ENCODE results near the gene FMC1.
A peak's percentile ranks its signal among the peaks of the same experiment; 100 is the strongest.

The FMC1 gene

GRCh38 chr7:139360948-139361307, 19.8 kb downstream of the FMC1 start:
- no peak overlapping the region for H3K18ac ChIP-seq (ENCODE audit: low read depth in 1 of 2, low read length in 2 of 2)
- no peak for DNase-seq
- peak overlapping the region in 1 of 2 experiments; percentile 41 for H3K4ac ChIP-seq (ENCODE audit: low read depth in 1 of 2, low read length in 2 of 2)
- H3K4me1 ChIP-seq (ENCODE audit: control insufficient read depth, insufficient read depth, low read depth, low read length) = peaks cover 3% of the 10 kb centered on the region
- H3K23ac ChIP-seq (ENCODE audit: low read length in 2 of 2) = no peak overlapping the region
- no peak overlapping the region for H3K14ac ChIP-seq (ENCODE audit: low read length in 2 of 2)
- H4K8ac ChIP-seq (ENCODE audit: low read length) = no peak overlapping the region
- H3K36me3 ChIP-seq (ENCODE audit: control insufficient read depth in 1 of 2, insufficient read depth in 2 of 2, low read depth in 1 of 2, low read length in 2 of 2) = peaks cover 3 to 24% of the 10 kb centered on the region in 2 experiments
- no peak overlapping the region for H2BK15ac ChIP-seq (ENCODE audit: low read depth, poor library complexity, severe bottlenecking)
- no peak overlapping the region for H2BK12ac ChIP-seq (ENCODE audit: low read length in 2 of 2)
- H3K79me1 ChIP-seq (replicated peaks; ENCODE audit: low read length, poor library complexity, severe bottlenecking) = peaks cover 2% of the 10 kb centered on the region
- H3K4me2 ChIP-seq (ENCODE audit: low read length, poor library complexity, severe bottlenecking) = peak overlapping the region; percentile 59
- H2BK120ac ChIP-seq (ENCODE audit: low read depth, low read length) = no peak overlapping the region
- H4K91ac ChIP-seq (ENCODE audit: low read length) = no peak overlapping the region
- H3K27me3 ChIP-seq (ENCODE audit: control insufficient read depth in 1 of 2, insufficient read depth in 1 of 2, low read length in 2 of 2) = no peaks in the 10 kb centered on the region
- H3K27ac ChIP-seq (ENCODE audit: low read length, poor library complexity, severe bottlenecking) = peak overlapping the region; percentile 87
- no peak overlapping the region for H2AK5ac ChIP-seq (ENCODE audit: low read length, severe bottlenecking)
- no peak overlapping the region for H2BK5ac ChIP-seq (ENCODE audit: low read depth, low read length, poor library complexity, severe bottlenecking)
- H3K4me3 ChIP-seq (ENCODE audit: insufficient read depth in 1 of 2, low read depth in 1 of 2, low read length in 2 of 2) = peak overlapping the region; percentile 98 to 100
- H2AFZ ChIP-seq (ENCODE audit: low read depth, low read length) = no peak overlapping the region
- H3K9me3 ChIP-seq (ENCODE audit: control insufficient read depth, low read length) = no peaks in the 10 kb centered on the region
- WGBS = 0% methylated on average over 2 of the region's 2 CpGs
- peak overlapping the region; percentile 98 for H3K9ac ChIP-seq (ENCODE audit: low read length)

DNA sequence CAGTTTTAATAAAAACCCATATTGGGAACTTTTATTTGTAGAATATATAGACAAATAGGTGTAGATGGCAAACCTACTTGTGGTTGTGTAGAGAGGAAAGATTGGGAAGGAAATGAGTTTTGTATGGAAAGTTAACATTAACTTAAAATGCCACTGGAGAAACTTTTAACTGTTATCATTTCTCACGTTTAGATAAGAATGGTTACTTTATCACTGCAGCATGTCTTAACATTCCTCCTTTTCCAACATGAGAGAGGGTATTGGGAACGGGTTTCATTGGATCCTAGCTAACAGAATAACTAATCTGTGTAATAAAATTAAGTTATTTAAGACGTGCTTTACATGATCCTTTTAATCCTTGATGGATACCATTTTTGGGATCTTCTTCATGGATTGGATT, 20.4 kb downstream of the FMC1 start:
- peak overlapping the region; percentile 98 for H3K9ac ChIP-seq (ENCODE audit: low read length)
- H2BK15ac ChIP-seq (ENCODE audit: low read depth, poor library complexity, severe bottlenecking) = no peak overlapping the region
- no peak for DNase-seq
- no peak overlapping the region for H3K23ac ChIP-seq (ENCODE audit: low read length in 2 of 2)
- H4K8ac ChIP-seq (ENCODE audit: low read length) = no peak overlapping the region
- H3K79me1 ChIP-seq (replicated peaks; ENCODE audit: low read length, poor library complexity, severe bottlenecking) = peaks cover 2% of the 10 kb centered on the region
- no peak overlapping the region for H3K4me2 ChIP-seq (ENCODE audit: low read length, poor library complexity, severe bottlenecking)
- no peak overlapping the region for H4K91ac ChIP-seq (ENCODE audit: low read length)
- H3K36me3 ChIP-seq (ENCODE audit: control insufficient read depth in 1 of 2, insufficient read depth in 2 of 2, low read depth in 1 of 2, low read length in 2 of 2) = peaks cover 3 to 30% of the 10 kb centered on the region in 2 experiments
- H2BK5ac ChIP-seq (ENCODE audit: low read depth, low read length, poor library complexity, severe bottlenecking) = no peak overlapping the region
- H2AK5ac ChIP-seq (ENCODE audit: low read length, severe bottlenecking) = no peak overlapping the region
- 25% methylated on average over 1 of the region's 3 CpGs for WGBS
- no peak overlapping the region for H3K18ac ChIP-seq (ENCODE audit: low read depth in 1 of 2, low read length in 2 of 2)
- no peaks in the 10 kb centered on the region for H3K9me3 ChIP-seq (ENCODE audit: control insufficient read depth, low read length)
- H3K27me3 ChIP-seq (ENCODE audit: control insufficient read depth in 1 of 2, insufficient read depth in 1 of 2, low read length in 2 of 2) = no peaks in the 10 kb centered on the region
- peak overlapping the region in 1 of 2 experiments; percentile 98 for H3K4me3 ChIP-seq (ENCODE audit: insufficient read depth in 1 of 2, low read depth in 1 of 2, low read length in 2 of 2)
- no peak overlapping the region for H3K4ac ChIP-seq (ENCODE audit: low read depth in 1 of 2, low read length in 2 of 2)
- no peak overlapping the region for H3K27ac ChIP-seq (ENCODE audit: low read length, poor library complexity, severe bottlenecking)
- no peak overlapping the region for H3K14ac ChIP-seq (ENCODE audit: low read length in 2 of 2)
- no peak overlapping the region for H2BK120ac ChIP-seq (ENCODE audit: low read depth, low read length)
- H2AFZ ChIP-seq (ENCODE audit: low read depth, low read length) = no peak overlapping the region
- H3K4me1 ChIP-seq (ENCODE audit: control insufficient read depth, insufficient read depth, low read depth, low read length) = peaks cover 3% of the 10 kb centered on the region
- H2BK12ac ChIP-seq (ENCODE audit: low read length in 2 of 2) = no peak overlapping the region

DNA sequence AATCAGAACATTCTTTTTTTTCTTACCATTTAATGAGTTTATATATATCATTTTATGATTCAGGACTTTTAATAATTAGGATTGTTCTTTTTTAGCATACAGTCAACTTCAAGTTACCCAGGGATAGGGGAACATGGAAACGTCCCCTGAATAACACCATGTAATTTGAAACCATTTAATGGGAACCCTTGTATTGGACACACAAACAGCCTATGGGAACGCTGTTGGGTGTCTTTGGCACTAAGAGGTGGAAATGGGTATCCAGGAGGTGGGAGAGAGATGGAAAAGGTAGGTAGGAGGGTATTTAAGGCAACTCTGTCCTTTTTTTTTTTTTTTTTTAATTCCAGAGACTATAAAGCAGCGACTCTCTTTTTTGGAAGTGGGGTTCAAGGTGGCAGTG, 21.2 kb downstream of the FMC1 start:
- H4K91ac ChIP-seq (ENCODE audit: low read length) = no peak overlapping the region
- no peak overlapping the region for H3K4me2 ChIP-seq (ENCODE audit: low read length, poor library complexity, severe bottlenecking)
- H3K9ac ChIP-seq (ENCODE audit: low read length) = peak overlapping the region; percentile 98
- H2AFZ ChIP-seq (ENCODE audit: low read depth, low read length) = no peak overlapping the region
- 73% methylated on average over 2 of the region's 3 CpGs for WGBS
- no peak overlapping the region for H3K18ac ChIP-seq (ENCODE audit: low read depth in 1 of 2, low read length in 2 of 2)
- peaks cover 3 to 33% of the 10 kb centered on the region in 2 experiments for H3K36me3 ChIP-seq (ENCODE audit: control insufficient read depth in 1 of 2, insufficient read depth in 2 of 2, low read depth in 1 of 2, low read length in 2 of 2)
- H3K23ac ChIP-seq (ENCODE audit: low read length in 2 of 2) = no peak overlapping the region
- no peaks in the 10 kb centered on the region for H3K27me3 ChIP-seq (ENCODE audit: control insufficient read depth in 1 of 2, insufficient read depth in 1 of 2, low read length in 2 of 2)
- no peak overlapping the region for H3K27ac ChIP-seq (ENCODE audit: low read length, poor library complexity, severe bottlenecking)
- peaks cover 2% of the 10 kb centered on the region for H3K79me1 ChIP-seq (replicated peaks; ENCODE audit: low read length, poor library complexity, severe bottlenecking)
- no peaks in the 10 kb centered on the region for H3K9me3 ChIP-seq (ENCODE audit: control insufficient read depth, low read length)
- no peak overlapping the region for H3K14ac ChIP-seq (ENCODE audit: low read length in 2 of 2)
- H2BK15ac ChIP-seq (ENCODE audit: low read depth, poor library complexity, severe bottlenecking) = no peak overlapping the region
- H2BK120ac ChIP-seq (ENCODE audit: low read depth, low read length) = no peak overlapping the region
- H3K4me3 ChIP-seq (ENCODE audit: insufficient read depth in 1 of 2, low read depth in 1 of 2, low read length in 2 of 2) = peak overlapping the region in 1 of 2 experiments; percentile 98
- DNase-seq = no peak
- no peak overlapping the region for H2AK5ac ChIP-seq (ENCODE audit: low read length, severe bottlenecking)
- no peak overlapping the region for H3K4ac ChIP-seq (ENCODE audit: low read depth in 1 of 2, low read length in 2 of 2)
- H2BK12ac ChIP-seq (ENCODE audit: low read length in 2 of 2) = no peak overlapping the region
- peaks cover 3% of the 10 kb centered on the region for H3K4me1 ChIP-seq (ENCODE audit: control insufficient read depth, insufficient read depth, low read depth, low read length)
- no peak overlapping the region for H2BK5ac ChIP-seq (ENCODE audit: low read depth, low read length, poor library complexity, severe bottlenecking)
- H4K8ac ChIP-seq (ENCODE audit: low read length) = no peak overlapping the region

GRCh38 chr7:139362981-139363380, 21.8 kb downstream of the FMC1 start:
- H2BK120ac ChIP-seq (ENCODE audit: low read depth, low read length) = no peak overlapping the region
- H3K27ac ChIP-seq (ENCODE audit: low read length, poor library complexity, severe bottlenecking) = no peak overlapping the region
- peaks cover 3 to 38% of the 10 kb centered on the region in 2 experiments for H3K36me3 ChIP-seq (ENCODE audit: control insufficient read depth in 1 of 2, insufficient read depth in 2 of 2, low read depth in 1 of 2, low read length in 2 of 2)
- H4K8ac ChIP-seq (ENCODE audit: low read length) = no peak overlapping the region
- H3K4ac ChIP-seq (ENCODE audit: low read depth in 1 of 2, low read length in 2 of 2) = no peak overlapping the region
- no peak overlapping the region for H3K18ac ChIP-seq (ENCODE audit: low read depth in 1 of 2, low read length in 2 of 2)
- H2BK12ac ChIP-seq (ENCODE audit: low read length in 2 of 2) = no peak overlapping the region
- H2BK5ac ChIP-seq (ENCODE audit: low read depth, low read length, poor library complexity, severe bottlenecking) = no peak overlapping the region
- H3K79me1 ChIP-seq (replicated peaks; ENCODE audit: low read length, poor library complexity, severe bottlenecking) = no peaks in the 10 kb centered on the region
- no peaks in the 10 kb centered on the region for H3K27me3 ChIP-seq (ENCODE audit: control insufficient read depth in 1 of 2, insufficient read depth in 1 of 2, low read length in 2 of 2)
- H2AK5ac ChIP-seq (ENCODE audit: low read length, severe bottlenecking) = no peak overlapping the region
- no peak overlapping the region for H2BK15ac ChIP-seq (ENCODE audit: low read depth, poor library complexity, severe bottlenecking)
- WGBS = 96% methylated on average over 4 of the region's 6 CpGs
- peak overlapping the region in 1 of 2 experiments; percentile 38 for H3K4me3 ChIP-seq (ENCODE audit: insufficient read depth in 1 of 2, low read depth in 1 of 2, low read length in 2 of 2)
- H4K91ac ChIP-seq (ENCODE audit: low read length) = no peak overlapping the region
- H3K23ac ChIP-seq (ENCODE audit: low read length in 2 of 2) = no peak overlapping the region
- peaks cover 3% of the 10 kb centered on the region for H3K4me1 ChIP-seq (ENCODE audit: control insufficient read depth, insufficient read depth, low read depth, low read length)
- no peak overlapping the region for H3K14ac ChIP-seq (ENCODE audit: low read length in 2 of 2)
- H3K9me3 ChIP-seq (ENCODE audit: control insufficient read depth, low read length) = no peaks in the 10 kb centered on the region
- H3K4me2 ChIP-seq (ENCODE audit: low read length, poor library complexity, severe bottlenecking) = peak overlapping the region; percentile 37
- DNase-seq = no peak
- H2AFZ ChIP-seq (ENCODE audit: low read depth, low read length) = no peak overlapping the region
- peak overlapping the region; percentile 98 for H3K9ac ChIP-seq (ENCODE audit: low read length)

Measured in mesenchymal stem cell (in vitro differentiated cells and primary cell).